M059J (cell line): Measurements from ENCODE around the gene PDLIM1. TPM values are rescaled to one million over a fixed set of nuclear protein-coding genes. Genes with fewer than 3 reads are reported as not detected.

Experiments
- DNase-seq: peaks from one replicate; pipeline ENCODE4 v3.0.0-alpha.2; 2012; ENCODE audit warnings: low read depth
- total RNA-seq: library from RNA; depleted of rRNA; stranded (reverse); fragments of >200 nt; shearing (Covaris generic); gene quantifications from 2 replicates; pipeline ENCODE4 v1.2.3, GENCODE V29; 2014

Gene PDLIM1
- total RNA-seq, 1 experiment from 2014 or later, result 69.1 TPM

DNA sequence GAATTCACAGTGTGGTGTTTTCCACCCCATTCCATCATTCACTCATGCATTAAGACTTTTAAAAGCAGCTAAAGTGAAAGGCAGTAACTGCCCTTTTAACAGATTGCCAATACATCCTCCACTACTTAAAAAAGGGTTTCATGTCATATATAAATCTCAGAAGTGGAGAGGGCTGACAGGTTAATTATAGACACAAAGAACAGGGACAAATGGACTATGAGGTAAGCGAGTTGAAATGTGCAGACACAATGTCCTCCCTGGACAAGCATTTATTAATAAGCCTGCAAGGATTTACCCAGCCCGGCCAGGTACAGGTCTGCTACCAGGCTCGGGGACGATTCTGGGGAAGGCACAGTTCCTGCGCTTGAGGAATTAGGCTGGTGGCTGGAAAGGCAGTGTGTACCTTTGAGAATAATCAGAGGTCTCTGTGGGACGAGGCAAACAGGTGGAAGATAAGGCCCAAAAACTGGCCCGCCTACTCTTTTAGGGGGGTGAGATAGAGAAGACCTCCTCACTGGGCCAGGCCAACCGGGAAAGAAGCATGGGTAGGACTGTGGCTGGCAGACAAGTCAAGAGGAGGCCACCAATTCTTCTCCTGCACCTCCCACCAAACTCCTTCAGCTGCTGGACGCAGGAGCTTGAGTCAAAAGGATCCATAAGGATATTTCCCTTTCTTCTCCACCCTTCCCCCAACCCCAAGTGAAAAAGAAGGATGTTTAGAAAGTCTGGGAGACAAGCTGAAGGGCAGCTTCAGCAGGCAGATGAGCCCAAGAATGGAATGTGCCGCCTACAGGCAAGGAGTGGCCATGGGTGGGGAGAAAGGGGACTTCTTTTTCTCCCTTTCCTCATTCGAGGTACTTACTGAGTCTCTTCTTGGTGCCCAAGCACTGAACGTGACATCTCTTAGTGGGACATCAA lies 1.5 kb downstream of the PDLIM1 start:
- DNase-seq, result peak; percentile 60

DNA sequence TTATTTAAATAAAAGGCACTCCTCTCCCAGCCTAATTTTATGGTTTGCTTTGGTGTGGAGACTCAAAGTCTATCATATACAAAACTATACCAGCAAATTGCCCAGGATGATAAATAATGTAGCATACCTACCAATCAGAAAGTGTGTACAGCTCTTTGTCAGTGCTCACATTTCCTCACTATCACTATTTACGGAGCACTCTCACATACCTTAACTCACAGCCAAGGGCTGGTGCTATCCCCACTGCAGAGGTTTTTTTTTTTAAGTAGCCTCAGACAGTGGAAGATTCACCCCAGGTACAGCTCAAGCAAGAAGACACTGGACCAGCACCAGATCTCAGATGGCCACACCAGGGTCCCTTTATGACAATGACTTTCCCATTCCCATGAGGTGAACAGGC lies 2.5 kb downstream of the PDLIM1 start:
- DNase-seq, result no peak

DNA sequence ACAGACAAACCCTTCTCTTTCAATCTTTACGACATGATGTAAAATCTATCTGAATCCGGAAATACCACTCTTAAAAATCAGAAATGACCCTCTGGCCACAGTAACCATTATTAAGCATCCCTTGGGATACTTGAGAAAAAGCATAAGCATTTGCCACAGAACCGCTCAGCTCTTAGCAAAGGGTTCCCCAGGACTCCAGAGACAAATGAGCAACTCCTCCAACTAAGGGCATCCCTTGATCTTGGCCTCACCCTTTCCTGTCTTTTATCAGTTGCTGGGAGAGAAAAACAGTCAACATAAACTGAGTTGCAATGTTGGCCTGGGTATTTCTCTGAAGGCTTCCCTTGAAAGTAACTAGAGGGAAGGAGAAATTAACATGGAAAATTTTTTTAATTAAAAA lies 3.5 kb downstream of the PDLIM1 start:
- no peak for DNase-seq

- DNase-seq, result no peak
Measured at GRCh38 chr10:95286707-95287106, 4.1 kb downstream of the PDLIM1 start.

DNA sequence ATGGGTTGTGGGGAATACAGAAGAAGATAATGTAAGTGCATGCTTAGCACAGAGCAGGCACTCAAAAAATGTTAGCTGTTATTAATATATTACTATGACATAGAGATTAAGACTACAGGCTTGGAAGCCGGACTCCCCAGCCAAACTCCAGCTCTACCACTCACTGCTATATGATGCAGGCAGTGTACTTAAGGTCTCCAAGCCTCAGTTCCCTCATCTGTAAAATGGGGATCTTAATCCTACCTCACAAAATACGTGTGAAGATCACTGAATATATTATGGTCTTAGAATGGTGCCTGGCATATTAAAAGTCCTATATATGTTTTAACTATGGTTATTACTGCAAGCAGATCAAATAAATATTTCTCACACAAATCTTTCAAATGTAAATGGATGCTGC lies 5.2 kb downstream of the PDLIM1 start:
- DNase-seq, result no peak

DNA sequence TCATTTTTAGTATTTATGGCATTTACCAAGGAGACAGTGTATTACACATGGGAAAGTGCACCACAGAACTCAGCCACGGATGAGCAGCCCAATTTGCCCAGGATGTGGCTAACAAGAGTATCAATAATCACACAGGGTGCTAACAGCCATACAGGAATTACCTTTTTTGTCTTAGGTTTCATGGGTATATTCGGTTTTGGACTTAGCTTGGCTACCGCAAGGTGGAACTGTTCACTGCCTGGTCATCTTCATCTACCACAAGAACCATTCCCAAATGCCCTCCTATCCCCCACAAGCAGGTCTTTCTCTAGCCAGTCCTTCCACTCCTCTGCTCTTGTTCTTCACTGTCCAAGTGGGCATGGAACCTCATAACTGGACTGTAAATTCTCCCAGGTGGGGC lies 6.0 kb downstream of the PDLIM1 start:
- no peak for DNase-seq

DNA sequence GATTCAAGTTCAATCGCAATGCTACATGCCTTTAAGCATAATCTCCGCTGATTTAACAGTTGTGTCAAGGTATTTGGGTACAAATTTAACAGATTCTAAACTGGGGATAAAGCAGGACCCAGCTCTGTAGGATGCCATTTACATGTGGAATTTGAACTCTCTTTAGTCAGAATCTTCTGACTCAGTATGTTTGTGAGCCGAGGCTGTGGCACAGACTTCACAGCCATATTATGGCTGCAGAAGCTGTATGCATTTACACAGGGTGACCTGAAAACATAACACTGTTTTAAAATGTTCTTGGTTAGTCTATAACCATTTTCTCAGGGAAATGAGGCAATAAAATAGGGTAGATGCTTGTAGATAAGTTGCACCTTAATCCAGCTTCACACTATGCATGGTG lies 8.7 kb downstream of the PDLIM1 start:
- no peak for DNase-seq

DNA sequence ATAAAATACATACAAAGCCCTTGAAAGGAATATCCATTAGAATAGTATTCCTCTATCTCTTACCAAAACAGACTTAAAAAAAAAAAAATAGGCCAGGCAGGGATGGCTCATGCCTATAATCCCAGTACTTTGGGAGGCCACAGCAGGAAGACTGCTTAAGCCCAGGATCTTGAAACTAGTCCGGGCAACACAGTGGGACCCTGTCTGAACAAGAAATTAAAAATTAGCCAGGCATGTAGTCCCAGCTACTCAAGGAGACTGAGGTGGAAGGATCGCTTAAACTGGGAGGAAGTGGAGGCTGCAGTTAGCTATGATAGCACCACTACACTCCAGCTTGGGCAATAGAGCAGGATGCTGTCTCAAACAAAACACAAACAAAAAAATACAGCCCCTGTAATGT lies 9.6 kb downstream of the PDLIM1 start:
- no peak for DNase-seq

DNA sequence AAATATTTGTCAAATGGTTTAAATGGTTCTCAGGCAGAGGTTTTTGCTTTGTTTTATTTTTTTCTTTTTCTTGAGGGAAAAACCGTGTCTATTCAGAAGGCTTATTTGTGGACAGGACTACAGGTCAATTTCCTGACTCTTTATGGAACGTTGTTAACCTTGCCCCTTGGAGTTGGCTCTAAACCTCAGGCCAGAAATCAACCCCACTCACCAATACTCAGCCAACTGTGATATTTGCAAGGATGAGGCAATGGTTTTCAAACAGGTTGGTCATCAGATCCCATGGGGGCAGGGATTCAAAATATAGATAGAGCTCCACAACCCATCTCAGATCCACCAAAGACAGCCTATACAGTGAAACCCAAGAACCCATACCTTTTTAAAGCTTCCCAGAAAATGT lies 10.2 kb downstream of the PDLIM1 start:
- no peak for DNase-seq

DNA sequence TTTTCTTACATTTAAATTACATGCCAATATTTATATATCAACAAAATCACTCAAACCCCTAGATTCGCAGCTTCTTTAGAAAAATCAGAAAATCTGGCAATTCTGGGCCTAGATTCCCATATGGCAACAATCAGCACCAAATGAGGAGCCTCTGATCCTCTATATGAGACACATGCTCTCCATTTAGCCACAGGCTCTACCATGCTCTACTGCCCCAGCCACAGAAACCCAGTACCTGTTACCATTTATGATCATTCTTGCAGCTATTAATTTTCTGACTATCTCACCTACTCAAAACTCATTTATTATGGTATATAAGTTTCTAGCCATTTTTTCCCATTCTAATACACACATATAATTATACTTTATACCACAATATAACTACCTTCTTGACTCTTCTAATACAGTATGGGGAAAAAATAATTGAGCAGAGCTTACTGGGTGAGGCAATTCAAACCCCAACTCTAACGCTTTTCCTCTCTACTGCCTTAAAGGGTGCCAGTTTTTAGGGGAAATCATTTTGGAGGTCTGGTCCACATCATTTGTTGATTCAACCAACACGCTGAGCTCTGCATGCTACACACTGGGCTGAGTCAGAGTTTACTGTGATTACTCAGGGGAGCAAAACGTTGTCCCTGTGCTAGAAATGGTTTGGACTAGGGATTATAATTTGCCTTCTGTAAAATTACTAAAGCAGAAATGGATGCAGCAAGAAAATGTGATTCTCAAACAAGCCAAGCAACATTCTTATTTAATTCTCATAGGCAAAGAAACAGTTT lies 11.6 kb downstream of the PDLIM1 start:
- peak; percentile 73 for DNase-seq

DNA sequence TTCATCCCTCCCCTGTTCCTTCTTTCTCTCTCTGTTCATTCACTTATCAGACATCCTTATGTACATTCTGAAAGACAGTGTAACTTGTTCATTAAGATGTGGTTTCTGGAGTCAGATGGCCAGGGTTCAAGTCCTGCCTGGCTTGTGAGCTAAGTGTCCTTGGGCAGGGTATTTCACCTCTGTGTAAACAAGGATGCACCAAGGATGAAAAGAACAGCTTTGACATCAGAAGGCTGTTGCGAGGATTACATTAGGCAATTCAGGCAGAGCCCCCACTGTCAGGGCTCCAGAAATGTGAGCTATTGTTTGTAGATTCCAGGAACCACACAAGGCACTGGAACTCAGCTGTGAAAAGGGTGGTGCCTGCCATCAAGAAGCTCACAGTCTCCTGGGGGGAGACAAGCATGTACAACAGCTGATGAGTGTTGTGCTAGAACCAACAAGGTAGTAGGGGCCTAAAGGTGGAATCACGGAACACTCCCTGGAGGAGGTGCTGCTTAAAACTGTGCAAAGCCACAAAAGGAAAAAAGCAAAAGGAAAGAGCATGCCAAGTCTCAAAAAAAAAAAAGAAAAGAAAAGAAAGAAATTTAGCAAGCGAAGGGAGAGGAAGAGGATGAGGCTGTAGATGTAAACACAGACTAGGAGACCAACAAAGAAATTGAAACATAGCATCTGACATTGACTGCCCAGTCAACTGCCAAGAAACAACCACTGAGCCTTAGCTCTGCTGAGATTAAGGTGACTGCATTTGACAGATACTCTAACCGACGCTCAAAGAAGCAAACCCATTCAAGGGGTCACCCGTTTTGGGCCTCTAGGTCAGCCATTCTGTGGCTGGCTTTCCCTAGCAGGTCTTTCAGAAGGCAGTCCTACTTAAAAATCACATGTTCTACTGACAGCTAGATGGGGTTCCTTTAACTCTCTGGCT lies 12.5 kb downstream of the PDLIM1 start:
- peak; percentile 27 for DNase-seq

DNA sequence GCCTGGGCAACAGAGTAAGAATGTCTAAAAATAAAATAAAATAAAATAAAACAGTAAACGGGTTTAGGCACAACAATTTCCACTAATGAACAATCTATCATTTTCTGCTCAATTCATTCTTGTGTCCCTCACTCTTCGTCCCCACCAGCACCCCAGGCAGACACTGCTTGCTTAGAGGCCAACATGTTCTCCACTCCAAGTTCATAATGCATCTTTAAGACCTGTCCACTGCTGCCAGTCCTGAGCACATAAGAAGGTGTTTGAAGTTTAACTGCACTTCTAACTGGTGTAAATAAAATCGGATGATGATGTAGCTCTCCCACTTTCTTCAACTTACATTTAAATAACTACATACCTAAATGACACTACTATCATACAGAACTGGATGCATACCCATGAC lies 13.2 kb downstream of the PDLIM1 start:
- DNase-seq, result no peak

DNA sequence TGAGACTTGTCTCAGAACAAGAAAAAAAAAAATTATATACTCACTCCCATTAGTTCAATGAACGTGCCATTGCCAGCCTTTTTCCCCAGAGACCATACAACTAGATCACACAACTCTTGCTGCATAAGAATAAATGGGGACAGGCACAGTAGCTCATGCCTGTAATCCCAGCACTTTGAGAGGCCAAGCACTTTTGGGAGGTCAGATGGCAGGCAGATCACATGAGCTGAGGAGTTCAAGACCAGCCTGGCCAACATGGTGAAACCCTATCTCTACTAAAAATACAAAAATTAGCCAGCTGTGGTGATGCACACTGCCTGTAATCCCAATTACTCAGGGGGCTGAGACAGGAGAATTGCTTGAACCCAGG lies 13.6 kb downstream of the PDLIM1 start:
- DNase-seq, result no peak

GRCh38 chr10:95276367-95277200 lies 14.2 kb downstream of the PDLIM1 start:
- no peak for DNase-seq

- DNase-seq, result peak; percentile 80
Measured at GRCh38 chr10:95275726-95276366, 15.0 kb downstream of the PDLIM1 start.

GRCh38 chr10:95273393-95274312 lies 17.1 kb downstream of the PDLIM1 start:
- peak; percentile 97 for DNase-seq

DNA sequence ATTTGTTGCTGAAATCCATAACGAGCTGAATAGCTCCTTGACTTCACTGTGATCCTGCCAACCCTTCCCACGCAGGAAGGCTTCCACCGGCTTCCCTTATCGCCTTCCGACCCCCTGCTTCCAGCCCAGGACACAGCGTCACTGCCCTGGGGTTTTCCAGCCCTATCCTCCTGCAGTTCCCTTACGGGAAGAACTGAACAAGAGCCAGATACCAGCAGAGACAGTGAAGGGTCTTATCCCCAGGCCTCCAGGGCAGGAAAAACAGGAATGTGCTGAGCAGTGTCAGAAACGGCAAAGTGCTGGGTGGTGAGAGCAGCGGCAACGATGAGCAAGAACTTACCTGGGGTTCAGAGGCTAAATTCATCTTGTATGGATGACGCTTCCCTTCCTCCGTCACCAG lies 22.4 kb downstream of the PDLIM1 start:
- no peak for DNase-seq

- DNase-seq, result no peak
Measured at GRCh38 chr10:95267251-95267650, 23.6 kb downstream of the PDLIM1 start.

DNA sequence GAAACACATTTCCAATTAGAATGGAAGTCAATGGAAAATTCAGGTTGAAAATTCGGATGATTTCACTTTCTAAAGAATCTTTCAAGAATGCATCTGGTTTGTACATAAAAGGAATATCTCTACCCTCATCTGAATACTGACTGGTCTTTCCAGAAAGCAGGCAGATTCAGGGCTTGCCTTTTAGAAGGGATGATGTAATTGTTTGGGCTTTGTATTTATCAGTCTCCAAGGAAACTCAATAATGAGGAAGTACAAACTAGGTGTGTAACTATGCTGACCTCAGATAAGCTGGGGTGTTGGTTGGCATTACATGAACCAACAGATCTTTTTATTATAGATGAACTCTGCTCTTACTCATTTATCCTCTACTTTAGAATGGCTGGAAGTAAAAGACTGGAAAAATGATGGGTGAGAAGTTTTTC lies 24.1 kb downstream of the PDLIM1 start:
- DNase-seq, result peak; percentile 98
